Fibroblast of villous mesenchyme (primary cell): ENCODE measurements around the gene MFSD6L. TPM values are rescaled to one million over a fixed set of nuclear protein-coding genes. Genes with fewer than 3 reads are reported as not detected.

Source experiments
- DNase-seq: peaks from one replicate; pipeline ENCODE4 v3.0.0-alpha.2; 2010; ENCODE audit warnings: low read depth
- H3K4me3 ChIP-seq: 2 replicates; pipeline ENCODE4 v1.5.1; 2011; ENCODE audit warnings: low read depth, mild to moderate bottlenecking, low read length
- total RNA-seq: library from RNA; depleted of rRNA; stranded (reverse); fragments of >200 nt; gene quantifications from 2 replicates; pipeline ENCODE4 v1.2.3, GENCODE V29; 2012
- TF ChIP-seq, protein P1 (sequence below): IDR thresholded peaks from 2 replicates; pipeline ENCODE4 v1.5.1; 2012; ENCODE audit warnings: low read depth, mild to moderate bottlenecking, low read length; ENCODE audit not compliant: insufficient read depth

The MFSD6L gene, protein sequence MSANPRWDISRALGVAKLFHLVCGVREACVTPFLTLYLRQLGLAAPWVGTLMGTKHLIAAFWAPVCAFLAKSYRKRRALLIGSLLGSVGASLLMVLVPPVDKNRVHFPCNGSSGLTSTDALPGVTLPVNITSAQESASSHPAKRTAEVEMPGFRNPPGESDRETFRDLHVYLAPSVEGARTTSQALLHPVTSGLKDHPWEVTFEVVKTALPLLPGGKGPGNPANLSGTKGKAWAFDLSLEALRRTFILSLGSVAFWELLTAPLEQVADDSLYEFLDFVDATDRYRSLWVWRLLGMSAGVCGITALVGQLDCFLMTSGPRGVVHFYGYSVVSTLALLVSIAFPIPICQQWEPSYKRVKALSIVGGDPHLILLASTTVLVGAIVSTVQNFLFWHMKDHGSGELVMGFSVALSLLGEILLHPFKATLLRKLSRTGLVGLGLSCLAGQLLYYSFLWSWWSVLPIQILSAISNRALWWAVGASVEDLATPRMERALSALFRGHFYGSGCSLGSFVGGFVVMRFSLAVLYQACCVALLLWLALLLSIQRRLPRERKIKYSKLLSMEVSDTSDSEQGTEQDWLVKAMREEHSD
- total RNA-seq = not detected in 2 replicates

DNA sequence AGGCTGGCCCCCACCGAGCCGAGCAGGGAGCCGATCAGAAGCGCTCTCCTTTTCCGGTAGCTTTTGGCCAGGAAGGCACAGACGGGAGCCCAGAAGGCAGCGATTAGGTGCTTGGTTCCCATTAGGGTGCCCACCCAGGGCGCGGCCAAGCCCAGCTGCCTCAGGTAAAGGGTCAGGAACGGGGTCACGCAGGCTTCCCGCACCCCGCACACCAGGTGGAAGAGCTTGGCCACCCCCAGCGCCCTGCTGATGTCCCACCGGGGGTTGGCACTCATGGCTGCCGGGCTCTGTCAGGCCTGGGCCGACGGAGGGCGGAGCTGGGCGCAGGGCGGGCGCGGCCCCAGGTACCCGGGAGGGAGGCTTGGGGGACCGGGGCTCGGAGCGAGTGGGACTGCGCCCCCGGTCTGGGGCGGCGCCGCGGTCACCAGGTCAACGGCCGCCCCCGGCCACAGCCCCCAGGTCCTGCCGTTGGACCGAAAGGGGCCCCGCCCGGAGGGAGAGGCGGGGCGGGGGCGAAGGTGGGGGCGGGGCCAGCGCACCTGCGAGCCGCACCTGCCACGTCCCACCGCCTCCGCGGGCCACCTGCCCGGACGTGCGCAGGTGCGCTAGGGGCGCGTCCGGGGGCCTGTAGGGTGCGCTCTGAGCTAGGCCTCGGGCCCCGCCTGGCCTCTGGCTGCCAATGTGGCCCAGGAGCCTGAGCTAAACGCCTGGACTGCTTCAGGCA lies at the start of gene MFSD6L:
Gene MFSD6L, minus strand, starts transcription at position 520 of the 724 bp plus-strand sequence. Its CDS starts 245 bp downstream, at position 275.
- DNase-seq = no peak
- TF ChIP-seq, protein P1, sequence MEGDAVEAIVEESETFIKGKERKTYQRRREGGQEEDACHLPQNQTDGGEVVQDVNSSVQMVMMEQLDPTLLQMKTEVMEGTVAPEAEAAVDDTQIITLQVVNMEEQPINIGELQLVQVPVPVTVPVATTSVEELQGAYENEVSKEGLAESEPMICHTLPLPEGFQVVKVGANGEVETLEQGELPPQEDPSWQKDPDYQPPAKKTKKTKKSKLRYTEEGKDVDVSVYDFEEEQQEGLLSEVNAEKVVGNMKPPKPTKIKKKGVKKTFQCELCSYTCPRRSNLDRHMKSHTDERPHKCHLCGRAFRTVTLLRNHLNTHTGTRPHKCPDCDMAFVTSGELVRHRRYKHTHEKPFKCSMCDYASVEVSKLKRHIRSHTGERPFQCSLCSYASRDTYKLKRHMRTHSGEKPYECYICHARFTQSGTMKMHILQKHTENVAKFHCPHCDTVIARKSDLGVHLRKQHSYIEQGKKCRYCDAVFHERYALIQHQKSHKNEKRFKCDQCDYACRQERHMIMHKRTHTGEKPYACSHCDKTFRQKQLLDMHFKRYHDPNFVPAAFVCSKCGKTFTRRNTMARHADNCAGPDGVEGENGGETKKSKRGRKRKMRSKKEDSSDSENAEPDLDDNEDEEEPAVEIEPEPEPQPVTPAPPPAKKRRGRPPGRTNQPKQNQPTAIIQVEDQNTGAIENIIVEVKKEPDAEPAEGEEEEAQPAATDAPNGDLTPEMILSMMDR = no peak

DNA sequence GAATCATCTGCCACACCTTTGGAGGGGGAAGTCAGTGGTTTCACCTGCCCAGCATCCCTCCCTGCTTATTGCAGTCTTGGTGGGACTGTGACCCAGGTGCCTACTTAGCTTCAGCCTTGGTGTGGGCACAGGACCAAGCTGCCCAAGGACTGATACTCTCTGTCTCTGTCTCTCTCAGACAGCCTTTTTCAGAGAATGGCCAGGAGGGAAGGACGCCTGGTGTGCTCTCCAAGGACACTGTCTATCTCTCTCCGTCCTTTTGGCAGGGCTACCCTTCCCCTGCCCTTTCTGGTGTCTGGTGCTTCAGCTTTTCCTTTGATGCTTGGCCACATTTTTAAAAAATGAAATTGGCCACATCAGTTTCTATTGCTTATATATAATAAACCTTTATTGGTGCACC lies 48.7 kb upstream of the MFSD6L start:
- TF ChIP-seq, protein P1 = no peak
- no peak for DNase-seq
- no peak overlapping the region for H3K4me3 ChIP-seq

More for the DNA sequence above, at the start of gene MFSD6L:
- no peak within 1 kb of the TSS for H3K4me3 ChIP-seq

DNA sequence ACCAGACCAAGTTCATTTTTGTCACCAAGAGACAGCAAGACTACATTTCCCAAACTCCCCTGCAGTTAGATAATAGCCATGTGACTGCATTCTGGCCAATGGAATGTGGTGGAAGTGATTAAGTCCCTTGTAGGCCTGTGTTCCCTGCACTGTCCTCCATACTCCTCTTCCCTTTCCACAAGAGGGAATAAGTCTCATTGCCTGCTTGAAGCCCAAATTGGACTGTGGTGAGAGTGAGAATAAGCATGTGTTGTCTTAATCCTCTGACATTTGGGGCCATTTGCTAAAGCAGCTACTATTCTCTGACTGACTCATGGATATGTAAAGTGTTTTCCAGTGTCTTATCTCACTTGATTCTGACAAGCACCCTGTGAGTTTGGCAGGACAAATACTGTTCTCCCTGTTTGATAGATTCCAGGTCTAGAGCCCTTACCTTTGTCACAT lies 47.6 kb upstream of the MFSD6L start:
- TF ChIP-seq, protein P1 = no peak
- H3K4me3 ChIP-seq = no peak overlapping the region
- peak; percentile 39 for DNase-seq

DNA sequence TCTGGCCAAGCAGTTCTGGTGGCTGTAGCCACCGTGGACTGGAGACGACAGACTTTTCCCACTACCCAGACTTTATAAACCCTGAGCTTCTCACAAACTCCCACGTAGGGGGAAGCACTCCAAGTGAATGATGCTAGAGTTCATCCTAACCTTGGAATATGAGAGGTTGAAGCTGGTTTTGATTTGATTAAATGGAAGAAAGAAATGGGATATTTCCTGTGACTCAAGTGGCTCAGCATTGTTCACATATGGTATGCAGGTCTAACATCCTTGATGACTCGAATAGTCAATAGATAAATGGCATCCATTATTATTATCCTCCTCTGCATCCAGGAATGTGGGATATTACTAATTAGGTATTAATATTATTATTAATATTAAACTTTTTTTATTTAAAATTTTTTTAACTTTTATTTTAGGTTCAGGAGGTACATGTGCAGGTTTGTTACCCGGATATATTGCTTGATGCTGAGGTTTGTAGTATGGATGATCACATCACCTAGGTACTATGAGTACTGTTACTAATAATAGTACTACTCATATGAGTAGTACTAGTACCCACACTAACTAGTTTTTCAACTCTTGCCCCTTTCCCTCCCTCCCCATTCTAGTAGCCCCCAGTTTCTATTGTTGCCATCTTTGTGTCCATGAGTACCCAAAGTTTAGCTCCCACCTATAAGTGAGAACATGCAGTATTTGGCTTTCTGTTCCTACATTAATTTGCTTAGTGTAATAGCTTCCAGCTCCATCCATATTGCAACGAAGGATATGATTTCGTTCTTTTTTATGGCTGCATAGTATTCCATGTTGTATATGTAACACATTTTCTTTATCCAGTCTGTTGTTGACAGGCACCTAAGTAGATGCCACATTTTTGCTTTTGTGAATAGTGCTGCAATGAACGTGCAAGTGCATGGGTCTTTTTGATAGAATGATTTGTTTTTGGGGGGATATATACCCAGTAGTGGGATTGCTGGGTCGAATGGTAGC lies 45.4 kb upstream of the MFSD6L start:
- TF ChIP-seq, protein P1 = no peak
- DNase-seq = no peak
- no peak overlapping the region for H3K4me3 ChIP-seq

DNA sequence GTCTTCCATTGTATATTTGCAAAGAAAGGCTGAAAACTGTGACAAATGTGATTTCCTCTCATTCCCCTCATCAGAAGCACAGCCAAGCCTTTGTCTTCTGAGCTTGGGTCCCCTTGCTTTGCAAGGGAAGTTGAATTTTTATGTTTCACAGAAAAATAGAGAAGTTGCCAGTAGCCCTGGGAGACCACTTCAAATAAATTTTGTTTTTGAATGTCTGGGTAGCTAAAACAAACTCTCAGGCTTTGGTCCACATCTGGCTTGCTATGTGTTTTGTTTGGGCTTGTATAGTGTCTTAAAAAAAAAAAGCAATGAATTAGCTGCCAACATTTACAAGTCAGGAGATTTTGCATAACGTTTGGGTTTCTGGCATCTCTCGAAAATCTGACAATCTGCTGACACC lies 44.2 kb upstream of the MFSD6L start:
- TF ChIP-seq, protein P1 = no peak
- no peak for DNase-seq
- no peak overlapping the region for H3K4me3 ChIP-seq

DNA sequence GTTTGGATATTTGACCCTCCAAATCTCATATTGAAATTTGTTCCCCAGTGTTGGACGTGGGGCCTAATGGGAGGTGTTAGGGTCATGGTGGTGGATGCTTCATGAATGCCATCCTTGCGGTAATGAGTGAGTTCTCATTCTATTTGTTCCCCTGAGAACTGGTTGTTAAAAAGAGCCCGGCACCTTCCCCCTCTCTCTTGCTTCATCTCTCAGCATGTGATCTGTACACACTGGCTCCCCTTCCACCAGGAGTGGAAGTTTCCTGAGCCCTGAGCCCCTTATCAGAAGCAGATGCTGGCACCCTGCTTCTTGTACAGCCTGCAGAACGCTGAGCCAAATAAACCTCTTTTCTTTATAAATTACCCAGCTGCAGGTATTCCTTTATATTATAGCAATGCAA lies 42.7 kb upstream of the MFSD6L start:
- DNase-seq = no peak
- no peak overlapping the region for H3K4me3 ChIP-seq
- TF ChIP-seq, protein P1 = no peak
